DOHH2 (cell line): ENCODE data around the gene ARHGAP22.

Source experiments
- EZH2phosphoT487 ChIP-seq: fragments of 200-600 bp; sonication (generic); IDR thresholded peaks from 2 replicates; pipeline ENCODE4 v1.6.1; 2017; ENCODE audit warnings: borderline replicate concordance, mild to moderate bottlenecking, antibody characterized with exemption, low read length, moderate library complexity, mixed read lengths
- TF ChIP-seq, protein P1 (sequence below): fragments of 200-600 bp; sonication (generic); IDR thresholded peaks from one replicate; pipeline ENCODE4 v1.5.1; 2014; ENCODE audit warnings: antibody characterized with exemption, mild to moderate bottlenecking, low read depth, low read length; ENCODE audit not compliant: poor library complexity, severe bottlenecking

DNA sequence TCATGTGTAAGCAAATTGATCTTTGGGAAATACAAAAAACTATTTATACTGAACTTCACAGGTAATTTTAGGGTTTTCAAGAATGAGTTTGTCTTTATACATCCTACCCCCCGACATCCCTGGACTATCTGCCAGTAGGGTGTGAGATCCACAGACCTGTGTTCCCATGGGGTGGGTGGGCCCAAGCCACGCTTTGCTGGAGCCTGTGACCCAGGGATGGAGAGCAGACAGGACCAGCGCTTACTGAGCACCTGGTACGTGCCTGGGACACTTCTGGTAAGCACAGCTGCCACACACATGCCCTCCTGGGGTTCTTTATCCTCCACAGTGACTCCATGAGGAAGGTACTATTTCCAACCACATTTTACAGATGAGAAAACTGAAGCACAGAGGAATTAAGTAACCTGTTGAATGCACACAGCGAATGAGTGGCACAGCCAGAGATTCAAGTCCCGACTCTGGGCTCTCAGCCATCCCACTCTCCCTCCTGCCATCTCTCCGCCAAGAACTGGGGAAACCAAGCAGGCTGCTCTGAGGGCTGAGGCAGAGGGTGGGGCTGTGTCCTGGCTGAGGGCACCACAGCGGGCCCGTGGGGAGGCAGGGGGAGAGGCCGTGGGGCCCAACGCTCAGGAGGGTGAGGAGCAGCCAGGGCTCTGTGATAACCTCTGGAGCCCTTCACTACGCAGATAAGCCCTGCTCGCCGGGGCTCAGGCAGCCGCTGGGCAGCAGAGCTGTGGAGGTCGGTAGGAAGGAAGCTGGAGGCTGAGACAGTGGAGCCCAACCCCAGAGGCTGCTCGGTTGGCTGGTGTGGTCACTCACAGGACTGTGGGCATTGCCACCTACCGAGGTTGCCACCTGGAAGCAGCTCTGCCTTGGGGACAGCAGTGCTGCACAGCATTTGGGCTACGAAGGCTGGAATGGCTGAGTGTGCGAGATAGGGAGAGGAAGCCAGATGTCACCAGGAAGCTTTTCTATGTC is 124.2 kb downstream of the ARHGAP22 start:
- TF ChIP-seq, protein P1, sequence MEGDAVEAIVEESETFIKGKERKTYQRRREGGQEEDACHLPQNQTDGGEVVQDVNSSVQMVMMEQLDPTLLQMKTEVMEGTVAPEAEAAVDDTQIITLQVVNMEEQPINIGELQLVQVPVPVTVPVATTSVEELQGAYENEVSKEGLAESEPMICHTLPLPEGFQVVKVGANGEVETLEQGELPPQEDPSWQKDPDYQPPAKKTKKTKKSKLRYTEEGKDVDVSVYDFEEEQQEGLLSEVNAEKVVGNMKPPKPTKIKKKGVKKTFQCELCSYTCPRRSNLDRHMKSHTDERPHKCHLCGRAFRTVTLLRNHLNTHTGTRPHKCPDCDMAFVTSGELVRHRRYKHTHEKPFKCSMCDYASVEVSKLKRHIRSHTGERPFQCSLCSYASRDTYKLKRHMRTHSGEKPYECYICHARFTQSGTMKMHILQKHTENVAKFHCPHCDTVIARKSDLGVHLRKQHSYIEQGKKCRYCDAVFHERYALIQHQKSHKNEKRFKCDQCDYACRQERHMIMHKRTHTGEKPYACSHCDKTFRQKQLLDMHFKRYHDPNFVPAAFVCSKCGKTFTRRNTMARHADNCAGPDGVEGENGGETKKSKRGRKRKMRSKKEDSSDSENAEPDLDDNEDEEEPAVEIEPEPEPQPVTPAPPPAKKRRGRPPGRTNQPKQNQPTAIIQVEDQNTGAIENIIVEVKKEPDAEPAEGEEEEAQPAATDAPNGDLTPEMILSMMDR, result no peak
- TF ChIP-seq EZH2phosphoT487, result no peak
